OCI-M1 (cell line): Measurements from ENCODE around the gene CAB39.

Source experiments
- DNase-seq: peaks from one replicate; lab custom pipeline; 2025; lab: John Stamatoyannopoulos, UW

CAB39 gene

GRCh38 chr2:230712443-230713330 is at the start of gene CAB39:
Gene CAB39 (plus strand): TSS chr2:230712842. CDS start chr2:230760002, 47,160 bp downstream.
- peak; percentile 98 for DNase-seq

GRCh38 chr2:230664128-230664527 is 48.5 kb upstream of the CAB39 start:
- DNase-seq = no peak

DNA sequence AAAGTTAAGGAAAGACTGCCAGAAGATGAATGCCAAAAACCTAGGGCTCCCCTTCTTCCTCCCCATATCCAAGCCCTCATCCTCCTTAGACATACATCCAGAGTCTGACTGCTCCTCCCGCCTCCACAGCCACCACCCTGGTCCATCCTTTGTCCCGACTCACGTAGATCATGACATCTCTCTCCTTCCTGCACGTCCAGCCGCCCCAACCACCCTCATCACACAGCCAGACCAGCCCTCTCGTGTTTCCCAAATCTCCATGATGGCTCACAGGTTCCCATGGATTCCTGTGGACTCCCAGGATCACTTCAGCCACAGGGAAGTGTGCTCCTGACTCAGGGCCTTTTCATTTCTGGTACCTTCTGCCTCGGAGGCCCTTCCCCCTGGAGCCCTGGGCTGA is 47.8 kb upstream of the CAB39 start:
- no peak for DNase-seq

DNA sequence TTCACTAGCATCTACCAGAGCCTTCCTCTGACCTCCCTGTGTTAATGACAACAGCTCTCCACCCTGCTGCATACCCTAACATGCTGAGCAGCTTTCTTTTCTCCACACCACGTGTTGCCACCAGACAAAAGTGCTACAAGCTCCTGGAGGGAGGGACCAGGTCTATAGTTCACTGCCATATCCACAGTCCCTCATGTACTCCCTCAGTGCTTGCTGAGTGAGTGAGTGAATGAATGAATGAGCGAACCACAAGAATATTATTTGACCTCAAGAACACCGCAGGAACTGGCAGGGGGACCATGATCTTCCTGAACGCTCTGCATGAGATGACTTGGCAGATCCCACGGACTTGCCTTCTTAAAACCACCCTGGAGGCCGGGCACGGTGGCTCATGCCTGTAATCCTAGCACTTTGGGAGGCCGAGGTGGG is 47.4 kb upstream of the CAB39 start:
- DNase-seq = no peak

DNA sequence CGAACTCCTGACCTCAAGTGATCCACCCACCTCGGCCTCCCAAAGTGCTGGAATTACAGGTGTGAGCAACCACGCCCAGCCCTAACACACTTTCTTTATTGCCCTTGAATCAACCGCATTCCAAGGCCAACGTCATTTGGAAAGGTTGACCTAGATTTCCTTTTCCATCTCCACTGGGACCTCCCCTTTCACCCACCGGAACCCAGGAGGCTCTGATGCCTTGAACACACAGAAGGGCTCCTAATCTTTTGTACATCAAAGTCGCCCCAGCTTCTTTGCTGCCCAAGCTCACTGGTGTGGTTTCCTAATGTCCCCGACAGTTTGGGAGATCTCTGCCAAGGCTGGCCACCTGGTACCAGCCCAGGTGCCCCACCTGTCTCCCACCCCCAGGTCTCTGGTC is 46.2 kb upstream of the CAB39 start:
- no peak for DNase-seq

- DNase-seq = peak; percentile 95
These were observed 45.5 kb upstream of the CAB39 start for GRCh38 chr2:230666885-230667712.

GRCh38 chr2:230668184-230668938 is 44.3 kb upstream of the CAB39 start:
- DNase-seq = peak; percentile 38

- DNase-seq = no peak
These were observed 43.7 kb upstream of the CAB39 start for GRCh38 chr2:230668939-230669303.

DNA sequence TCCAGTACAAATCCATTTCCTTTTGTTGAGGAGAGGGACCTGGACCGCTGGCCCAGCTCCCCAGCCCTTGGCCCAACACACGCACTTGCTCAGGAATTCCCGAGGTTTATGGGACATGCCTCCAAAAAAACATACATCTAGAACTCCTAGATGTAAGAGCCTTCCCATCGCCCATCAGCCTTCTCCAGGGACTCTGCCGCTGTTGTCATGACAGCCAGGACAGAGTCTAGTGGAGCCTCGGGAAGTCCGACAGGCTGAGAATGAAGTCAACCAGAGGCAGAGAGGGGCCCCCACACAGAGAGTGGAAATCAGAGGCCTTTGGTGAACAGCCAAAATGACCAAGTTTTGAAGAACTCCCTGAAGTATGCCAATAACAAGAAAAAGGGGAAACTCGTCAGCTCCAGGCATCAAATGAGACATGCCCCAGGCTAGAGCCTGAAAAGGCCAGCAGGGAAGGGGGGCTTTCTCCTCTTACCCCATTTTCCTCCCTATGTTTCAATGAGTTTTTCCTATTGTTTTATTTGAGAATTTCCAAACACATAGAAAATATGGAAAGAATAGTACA is 43.2 kb upstream of the CAB39 start:
- peak; percentile 24 for DNase-seq

DNA sequence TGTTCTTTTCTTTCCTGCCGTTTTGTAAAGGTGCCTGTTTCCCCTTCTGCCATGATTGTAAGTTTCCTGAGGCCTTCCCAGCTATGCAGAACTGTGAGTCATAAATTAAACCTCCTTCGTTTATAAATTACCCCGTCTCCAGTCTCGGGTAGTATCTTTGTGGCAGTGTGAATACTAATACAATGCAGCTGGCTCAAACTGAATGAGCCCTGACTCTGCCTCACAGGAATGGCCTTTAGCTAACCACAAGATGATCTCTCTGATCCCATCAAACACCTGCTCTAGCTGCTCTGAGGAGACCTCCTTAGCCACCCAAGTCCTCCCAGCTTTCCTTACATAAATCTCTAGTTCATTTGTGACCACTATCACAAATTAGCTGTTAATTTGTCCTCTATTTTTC is 41.5 kb upstream of the CAB39 start:
- no peak for DNase-seq

DNA sequence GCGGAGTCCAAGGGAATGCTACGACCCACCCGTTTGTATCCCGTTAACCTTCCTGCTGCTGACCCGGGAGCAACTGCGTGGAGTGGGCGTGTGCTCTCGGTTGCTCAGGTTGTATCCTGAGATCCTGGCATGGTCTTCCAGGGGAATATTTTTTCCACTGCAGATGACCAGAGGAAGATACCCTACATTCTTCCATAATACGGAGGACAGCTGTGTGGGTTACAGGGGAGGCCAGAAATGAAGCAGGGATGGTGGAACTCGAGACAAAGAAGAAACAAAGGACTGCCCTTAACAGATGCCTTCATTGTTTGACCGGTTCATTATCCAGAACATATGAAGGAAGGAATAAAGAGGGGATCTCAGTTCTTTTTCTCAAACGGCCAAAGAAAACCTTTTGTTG is 39.8 kb upstream of the CAB39 start:
- DNase-seq = no peak

DNA sequence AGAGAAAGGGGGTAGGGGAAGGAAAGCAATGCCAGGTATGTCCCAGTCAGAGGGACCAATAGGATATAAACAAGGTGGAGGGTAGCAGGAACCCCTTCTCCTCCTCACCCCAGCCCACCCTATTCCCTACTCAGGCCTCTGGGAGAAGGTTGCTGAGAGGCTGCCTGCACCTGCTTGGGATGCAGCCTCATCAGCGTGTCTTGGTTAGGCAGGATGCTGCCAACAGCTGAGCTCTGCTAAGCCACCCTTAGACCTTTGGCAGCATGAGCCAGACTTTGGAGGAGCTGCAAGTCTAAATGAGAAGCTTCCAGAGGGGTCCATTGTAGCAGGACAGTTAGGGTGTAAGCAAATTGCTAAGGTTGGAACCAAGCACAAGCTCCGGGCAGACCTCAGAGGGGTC is 38.2 kb upstream of the CAB39 start:
- no peak for DNase-seq

- no peak for DNase-seq
These were observed 37.5 kb upstream of the CAB39 start for GRCh38 chr2:230674966-230675672.

GRCh38 chr2:230676546-230676945 is 36.1 kb upstream of the CAB39 start:
- no peak for DNase-seq

DNA sequence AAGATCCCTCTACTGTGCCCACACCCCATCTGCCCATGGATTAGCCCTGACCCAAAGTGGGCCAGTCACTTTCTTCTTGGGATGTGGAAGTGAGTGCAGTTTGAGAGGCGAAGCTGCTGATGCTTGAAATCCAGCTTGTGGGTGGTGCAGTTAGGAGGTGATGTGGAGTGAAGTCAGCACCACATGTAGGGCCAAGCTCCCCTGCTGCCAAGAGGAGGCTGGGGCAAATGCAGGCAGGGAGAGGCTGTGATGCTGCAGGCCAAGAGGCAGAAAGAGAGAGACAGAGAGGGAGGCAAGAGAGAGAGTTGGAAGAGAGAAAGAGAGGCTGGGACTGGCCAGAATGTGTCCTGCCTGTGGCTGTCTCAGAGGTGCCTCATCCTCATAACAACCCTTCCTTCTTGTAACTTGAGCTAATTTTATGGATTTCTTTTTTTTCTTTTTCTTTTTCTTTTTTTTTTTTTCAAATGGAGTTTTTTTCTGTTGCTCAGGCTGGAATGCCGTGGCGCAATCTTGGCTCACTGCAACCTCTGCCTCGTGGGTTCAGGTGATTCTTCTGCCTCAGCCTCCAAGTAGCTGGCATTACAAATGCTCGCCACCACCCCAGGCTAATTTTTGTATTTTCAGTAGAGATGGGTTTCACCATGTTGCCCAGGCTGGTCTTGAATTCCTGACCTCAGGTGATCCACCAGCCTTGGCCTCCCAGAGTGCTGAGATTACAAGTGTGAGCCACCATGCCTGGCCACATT is 35.3 kb upstream of the CAB39 start:
- no peak for DNase-seq

- no peak for DNase-seq
These were observed 34.6 kb upstream of the CAB39 start for GRCh38 chr2:230678018-230678417.

DNA sequence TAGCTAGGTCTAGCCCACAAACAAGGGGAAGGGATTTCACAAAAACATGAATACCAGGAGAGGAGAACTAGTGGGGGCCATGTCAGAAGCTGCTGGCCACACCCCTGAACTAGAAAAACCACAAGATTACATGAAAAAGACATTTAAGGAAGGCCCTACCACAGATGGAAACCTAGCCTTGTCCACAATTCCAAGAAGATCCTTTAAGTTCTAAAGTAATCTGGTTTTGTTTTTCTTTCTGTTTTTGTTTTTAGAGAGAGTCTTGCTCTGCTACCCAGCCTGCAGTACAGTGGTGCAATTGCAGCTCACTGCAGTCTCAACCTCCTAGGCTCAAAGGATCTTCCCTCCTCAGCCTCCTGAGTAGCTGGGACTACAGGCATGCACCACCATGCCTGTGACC is 34.2 kb upstream of the CAB39 start:
- peak; percentile 91 for DNase-seq

GRCh38 chr2:230680463-230681170 is 32.0 kb upstream of the CAB39 start:
- no peak for DNase-seq

- peak; percentile 37 for DNase-seq
These were observed 31.5 kb upstream of the CAB39 start for GRCh38 chr2:230681171-230681545.

GRCh38 chr2:230682546-230682945 is 30.1 kb upstream of the CAB39 start:
- DNase-seq = no peak
